HEK293T (cell line): ENCODE results near the gene SATL1.

Experiments
- ARNT ChIP-seq: fragments of 450-650 bp; IDR thresholded peaks from 2 replicates; pipeline ENCODE4 v1.6.1; 2017; ENCODE audit warnings: mild to moderate bottlenecking
- BHLHE40 ChIP-seq: fragments of 450-650 bp; IDR thresholded peaks from 2 replicates; pipeline ENCODE4 v1.6.1; 2016; ENCODE audit warnings: mild to moderate bottlenecking, moderate library complexity, borderline replicate concordance
- CTBP1 ChIP-seq: fragments of 450-650 bp; IDR thresholded peaks from 2 replicates; pipeline ENCODE4 v1.6.1; 2016; ENCODE audit warnings: borderline replicate concordance
- ELF4 ChIP-seq: fragments of 450-650 bp; IDR thresholded peaks from 2 replicates; pipeline ENCODE4 v1.6.1; 2017; ENCODE audit warnings: antibody characterized with exemption
- FOXM1 ChIP-seq: fragments of 450-650 bp; IDR thresholded peaks from 2 replicates; pipeline ENCODE4 v1.6.1; 2017; ENCODE audit warnings: mild to moderate bottlenecking, borderline replicate concordance
- HDGF ChIP-seq: fragments of 450-650 bp; IDR thresholded peaks from 2 replicates; pipeline ENCODE4 v1.6.1; 2017; ENCODE audit warnings: antibody characterized with exemption, borderline replicate concordance
- NFRKB ChIP-seq: fragments of 450-650 bp; IDR thresholded peaks from 2 replicates; pipeline ENCODE4 v1.6.1; 2016; ENCODE audit warnings: mild to moderate bottlenecking, moderate library complexity
- SP1 ChIP-seq: fragments of 450-650 bp; IDR thresholded peaks from 2 replicates; pipeline ENCODE4 v1.6.1; 2017
- TARDBP ChIP-seq: fragments of 450-650 bp; IDR thresholded peaks from 2 replicates; pipeline ENCODE4 v1.6.1; 2016

- TF ChIP-seq NFRKB (no peak), TARDBP (no peak), SP1 (no peak), CTBP1 (no peak), FOXM1 (no peak), BHLHE40 (no peak), ARNT (no peak), ELF4 (no peak), HDGF (no peak)
These were observed 192.0 kb downstream of the SATL1 start for GRCh38 chrX:85051627-85052026.
